Thoracic aorta (tissue), 2 donors: ENCODE results near the gene FTL. TPM values are rescaled to one million over a fixed set of nuclear protein-coding genes. Genes with fewer than 3 reads are reported as not detected.

ENCODE experiments used
- ATAC-seq: fragments of 150-250 bp; one replicate; pipeline ENCODE4 v1.8.0; 2017; ENCODE audit warnings: low read depth; ENCODE audit not compliant: insufficient number of reproducible peaks, low FRiP score
- DNase-seq: peaks from one replicate; pipeline ENCODE4 v3.0.0-alpha.2; 2020; ENCODE audit warnings: low spot score
- H3K27ac ChIP-seq, 2 donors: fragments of 200-600 bp; sonication (generic); 1 replicate in 1 of 2; 2 replicates in 1 of 2; pipeline ENCODE4 v1.5.1; 2016; ENCODE audit warnings: mild to moderate bottlenecking in 2 of 2, moderate library complexity in 2 of 2
- H3K27me3 ChIP-seq: fragments of 200-600 bp; sonication (generic); replicated peaks from 2 replicates; pipeline ENCODE4 v1.6.0; 2016; ENCODE audit warnings: mild to moderate bottlenecking; ENCODE audit not compliant: insufficient read depth
- H3K36me3 ChIP-seq: fragments of 200-600 bp; sonication (generic); one replicate; pipeline ENCODE4 v1.5.1; 2016
- H3K4me1 ChIP-seq, 2 donors: fragments of 200-600 bp; sonication (generic); 1 replicate in 1 of 2; 2 replicates in 1 of 2; pipeline versions ENCODE4 v1.5.1 to v1.6.0; 2016; ENCODE audit warnings: low read depth in 2 of 2, mild to moderate bottlenecking in 1 of 2; ENCODE audit not compliant: control insufficient read depth in 1 of 2
- H3K4me3 ChIP-seq: fragments of 200-600 bp; sonication (generic); 2 replicates; pipeline ENCODE4 v1.5.1; 2016; ENCODE audit warnings: mild to moderate bottlenecking
- H3K9me3 ChIP-seq: fragments of 200-600 bp; sonication (generic); 2 replicates; pipeline ENCODE4 v1.5.1; 2016
- CTCF ChIP-seq: fragments of 200-600 bp; sonication (generic); IDR thresholded peaks from one replicate; pipeline ENCODE4 v1.5.1; 2019; ENCODE audit warnings: antibody characterized with exemption
- total RNA-seq, 2 donors: library from RNA; depleted of rRNA; stranded (reverse); fragments of >200 nt; gene quantifications; one replicate each; pipeline versions ENCODE4 v1.1.0 to v1.2.3, GENCODE V29; 2016

The FTL gene
- total RNA-seq, 2 donors from 2014 or later: 3,403 to 7,108 TPM

- no peak for DNase-seq
- Histone ChIP-seq H3K27me3 (no peaks in the 10 kb centered on the region), H3K9me3 (no peaks in the 10 kb centered on the region), H3K4me1 (peaks cover 0 to 14% of the 10 kb centered on the region in 2 donors), H3K4me3 (no peak overlapping the region), H3K27ac (no peak overlapping the region), H3K36me3 (peaks cover 71% of the 10 kb centered on the region)
- no peak for TF ChIP-seq CTCF
- ATAC-seq: no peak
Measured at GRCh38 chr19:48985711-48986110, 20.6 kb downstream of the FTL start.

- Histone ChIP-seq H3K9me3 (no peaks in the 10 kb centered on the region), H3K4me3 (no peak overlapping the region), H3K36me3 (peaks cover 68% of the 10 kb centered on the region), H3K4me1 (peaks cover 3 to 19% of the 10 kb centered on the region in 2 donors), H3K27me3 (no peaks in the 10 kb centered on the region), H3K27ac (no peak overlapping the region)
- no peak for TF ChIP-seq CTCF
- ATAC-seq (no peak), DNase-seq (no peak)
Measured at GRCh38 chr19:48986211-48986610, 21.1 kb downstream of the FTL start.

GRCh38 chr19:48987323-48987722 lies 22.2 kb downstream of the FTL start:
- H3K36me3 ChIP-seq: peaks cover 58% of the 10 kb centered on the region
- peaks cover 11 to 27% of the 10 kb centered on the region in 2 donors for H3K4me1 ChIP-seq

GRCh38 chr19:48988286-48988685 lies 23.2 kb downstream of the FTL start:
- TF ChIP-seq CTCF: no peak
- H3K27ac ChIP-seq: no peak overlapping the region
- DNase-seq: no peak
- no peak for ATAC-seq
- H3K4me1 ChIP-seq: peaks cover 11 to 27% of the 10 kb centered on the region in 2 donors
- no peaks in the 10 kb centered on the region for H3K27me3 ChIP-seq
- peaks cover 56% of the 10 kb centered on the region for H3K36me3 ChIP-seq
- H3K4me3 ChIP-seq: no peak overlapping the region
- H3K9me3 ChIP-seq: no peaks in the 10 kb centered on the region

More at GRCh38 chr19:48987323-48987722, 22.2 kb downstream of the FTL start:
- ATAC-seq (no peak), DNase-seq (no peak)
- no peak for TF ChIP-seq CTCF
- no peak overlapping the region for H3K27ac ChIP-seq
- no peak overlapping the region for H3K4me3 ChIP-seq
- H3K9me3 ChIP-seq: no peaks in the 10 kb centered on the region
- H3K27me3 ChIP-seq: no peaks in the 10 kb centered on the region

- Histone ChIP-seq H3K27ac (no peak overlapping the region), H3K9me3 (no peaks in the 10 kb centered on the region), H3K36me3 (peaks cover 50% of the 10 kb centered on the region), H3K27me3 (no peaks in the 10 kb centered on the region), H3K4me3 (no peak overlapping the region), H3K4me1 (peaks cover 11 to 27% of the 10 kb centered on the region in 2 donors)
- DNase-seq (no peak), ATAC-seq (no peak)
- no peak for TF ChIP-seq CTCF
Measured at GRCh38 chr19:48988860-48989259, 23.8 kb downstream of the FTL start.
